HG02884 (cell line): ENCODE data around the gene GFM2.
"Not testable (repeated sequence)": the region's sequence is repeated elsewhere in the genome, so short reads cannot be mapped to it uniquely, and the experiment has no call there.

Source experiments
- ATAC-seq: cut with Tn5 transposase; IDR thresholded peaks from one replicate; pipeline ENCODE4 v1.9.1; 2021; ENCODE audit warnings: mild to moderate bottlenecking, moderate library complexity; ENCODE audit not compliant: unreplicated experiment

GFM2 gene

GRCh38 chr5:74766849-74767578, at the start of gene GFM2, which contains the start of gene NSA2:
Gene GFM2 (minus strand): TSS chr5:74767117. CDS start chr5:74763742, 3,375 bp downstream.
Gene NSA2 (plus strand): TSS chr5:74767249. CDS start chr5:74767361, 112 bp downstream.
- ATAC-seq, result peak; percentile 82

- ATAC-seq, result no peak
These were observed 44.0 kb upstream of the GFM2 start for GRCh38 chr5:74810915-74811314.

- ATAC-seq, result no peak
These were observed 35.0 kb upstream of the GFM2 start for GRCh38 chr5:74801941-74802340.

GRCh38 chr5:74801197-74801596, 34.3 kb upstream of the GFM2 start:
- no peak for ATAC-seq

- no peak for ATAC-seq
These were observed 32.3 kb upstream of the GFM2 start for GRCh38 chr5:74798977-74799911.

- ATAC-seq, result not testable (repeated sequence)
These were observed 24.8 kb upstream of the GFM2 start for GRCh38 chr5:74791669-74792068.

- no peak for ATAC-seq
These were observed 20.5 kb upstream of the GFM2 start for GRCh38 chr5:74787424-74787823.

GRCh38 chr5:74786851-74787250, 19.9 kb upstream of the GFM2 start:
- no peak for ATAC-seq

GRCh38 chr5:74778609-74779008, 11.7 kb upstream of the GFM2 start:
- ATAC-seq, result no peak

- ATAC-seq, result no peak
These were observed 5.4 kb upstream of the GFM2 start for GRCh38 chr5:74772359-74772758.

GRCh38 chr5:74767579-74767913, 629 bp upstream of the GFM2 start:
- peak; percentile 21 for ATAC-seq

- ATAC-seq, result peak; percentile 33
These were observed 484 bp downstream of the GFM2 start for GRCh38 chr5:74766418-74766848.

- no peak for ATAC-seq
These were observed 988 bp downstream of the GFM2 start for GRCh38 chr5:74765929-74766328.

- ATAC-seq, result no peak
These were observed 1.7 kb downstream of the GFM2 start for GRCh38 chr5:74765201-74765600.

- ATAC-seq, result no peak
These were observed 3.4 kb downstream of the GFM2 start for GRCh38 chr5:74763504-74763903.

GRCh38 chr5:74762599-74762998, 4.3 kb downstream of the GFM2 start:
- no peak for ATAC-seq

GRCh38 chr5:74761241-74761640, 5.7 kb downstream of the GFM2 start:
- no peak for ATAC-seq

GRCh38 chr5:74748742-74749141, 18.2 kb downstream of the GFM2 start:
- ATAC-seq, result not testable (repeated sequence)

- ATAC-seq, result no peak
These were observed 28.5 kb downstream of the GFM2 start for GRCh38 chr5:74738406-74738805.

- no peak for ATAC-seq
These were observed 30.2 kb downstream of the GFM2 start for GRCh38 chr5:74736759-74737158.

- ATAC-seq, result no peak
These were observed 41.6 kb downstream of the GFM2 start for GRCh38 chr5:74725331-74725730.

GRCh38 chr5:74722271-74722670, 44.6 kb downstream of the GFM2 start:
- no peak for ATAC-seq
